HG02798 (cell line): Measurements from ENCODE around the gene CTNNA1.

ENCODE experiments used
- ATAC-seq: cut with Tn5 transposase; IDR thresholded peaks from one replicate; pipeline ENCODE4 v1.9.1; 2021; ENCODE audit warnings: mild to moderate bottlenecking; ENCODE audit not compliant: unreplicated experiment, poor library complexity

Gene CTNNA1

GRCh38 chr5:138943599-138944173 lies 190.5 kb downstream of the CTNNA1 start:
- ATAC-seq, result no peak

GRCh38 chr5:138944527-138945322 lies 191.5 kb downstream of the CTNNA1 start:
- ATAC-seq, result no peak

DNA sequence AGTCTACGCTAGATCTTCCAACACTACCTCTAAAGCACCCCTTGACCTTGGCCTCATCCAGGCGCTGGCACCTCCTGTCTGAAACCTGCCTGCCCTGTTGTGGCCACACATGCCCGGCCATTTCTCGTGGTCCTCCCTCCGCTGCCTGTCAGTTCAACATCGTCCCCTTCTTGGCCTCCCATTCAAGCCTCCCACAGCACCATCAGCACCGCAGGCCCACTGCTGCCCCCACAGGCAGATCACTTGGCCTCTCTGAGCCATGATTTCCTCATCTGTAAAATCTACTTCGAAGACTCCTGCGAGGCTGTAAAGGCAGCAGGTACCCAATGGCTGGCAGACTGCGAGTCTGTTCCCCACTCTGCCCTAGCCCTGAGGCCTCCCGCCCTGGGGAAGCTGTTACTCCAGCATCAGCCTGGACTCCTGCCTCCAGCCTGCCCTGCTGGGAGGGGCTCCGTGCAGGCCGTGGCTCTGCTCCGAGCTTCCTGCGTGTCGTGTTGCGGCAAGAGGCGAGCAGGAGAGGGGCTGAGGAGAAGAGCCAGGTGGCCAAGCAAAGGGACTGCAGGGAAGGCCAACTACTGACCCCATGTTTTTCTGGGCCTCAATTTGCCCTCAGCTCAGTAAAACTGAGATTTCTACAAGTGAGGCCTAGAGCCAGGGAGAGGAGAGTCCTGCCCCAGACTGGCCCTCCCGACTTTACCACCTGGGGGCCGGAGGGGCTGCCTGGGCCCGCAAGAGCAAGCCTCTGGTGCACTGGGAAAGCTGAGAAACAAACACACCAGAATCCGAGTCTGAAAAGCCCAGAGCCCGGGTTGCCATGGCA lies 192.4 kb downstream of the CTNNA1 start:
- no peak for ATAC-seq

GRCh38 chr5:138946241-138946623 lies 193.0 kb downstream of the CTNNA1 start:
- ATAC-seq, result no peak

DNA sequence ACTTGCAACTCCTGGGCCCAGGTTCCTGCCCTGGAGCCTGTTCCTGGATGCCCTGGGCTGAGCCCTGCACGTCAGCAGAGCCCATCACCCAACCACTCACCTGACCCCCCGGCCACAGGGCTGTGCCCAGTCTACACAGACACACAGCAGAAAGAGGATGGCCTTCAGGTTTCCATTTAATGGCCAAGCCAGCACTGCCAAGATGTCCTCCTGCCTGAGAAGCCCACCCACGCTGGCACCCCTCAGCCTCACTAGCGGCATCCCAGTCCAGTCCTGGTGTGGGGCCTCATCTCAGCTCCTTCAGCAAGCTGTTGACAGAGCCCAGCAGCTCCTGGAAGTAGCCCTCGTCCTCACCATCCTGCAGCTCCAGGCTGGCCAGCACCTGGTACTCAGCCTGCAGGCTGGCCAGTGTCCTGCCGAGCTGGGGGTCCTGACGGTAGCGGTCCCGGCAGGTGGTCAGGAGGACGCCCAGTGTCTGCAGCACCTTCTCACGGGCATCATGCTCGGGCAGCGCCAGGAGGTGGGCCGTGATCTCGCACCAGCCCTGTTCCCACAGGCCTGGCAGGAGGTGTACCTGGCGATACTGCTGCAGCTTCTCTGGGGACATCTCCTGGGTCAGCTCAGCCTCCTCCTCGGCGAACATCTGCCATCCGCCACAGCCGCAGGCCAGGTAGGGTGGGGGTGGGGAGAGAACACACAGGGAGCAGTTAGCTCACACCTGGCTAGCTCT lies 193.8 kb downstream of the CTNNA1 start:
- no peak for ATAC-seq

GRCh38 chr5:138947780-138948179 lies 194.6 kb downstream of the CTNNA1 start:
- ATAC-seq, result no peak

DNA sequence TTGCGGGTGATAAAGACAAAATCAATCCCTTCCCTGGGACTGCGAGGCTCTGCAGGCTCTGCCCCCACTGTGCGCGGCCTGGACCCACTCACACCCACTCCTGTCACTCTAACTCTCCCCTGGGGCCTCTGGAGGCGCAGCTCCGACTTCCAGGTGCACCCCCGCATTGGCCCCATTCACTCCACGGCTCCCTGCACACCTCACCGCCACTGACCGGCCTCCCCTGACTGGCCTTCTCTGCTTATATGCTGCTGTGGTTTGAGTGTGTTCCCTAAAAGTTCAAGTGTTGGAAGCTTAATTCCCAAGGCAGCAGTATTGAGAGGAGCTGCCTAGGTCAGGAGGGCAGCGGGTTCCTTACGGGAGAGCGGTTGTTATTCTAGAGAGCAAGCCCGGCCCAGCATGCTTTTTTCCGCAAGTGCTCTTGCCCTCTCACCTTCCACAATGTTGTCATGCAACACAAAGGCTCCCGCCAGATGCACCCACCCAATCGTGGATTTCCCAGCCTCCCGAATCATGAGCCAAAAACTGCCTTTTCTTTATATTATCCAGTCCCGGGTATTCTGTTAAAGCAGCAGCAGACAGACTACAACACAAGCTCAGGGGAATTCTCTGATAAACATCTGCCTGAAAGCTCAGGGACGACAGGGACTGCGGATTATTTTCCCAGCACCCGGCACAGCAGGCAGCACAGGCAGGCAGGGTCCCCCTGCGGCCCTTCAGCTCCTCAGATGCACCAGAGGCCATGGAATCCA lies 195.4 kb downstream of the CTNNA1 start:
- no peak for ATAC-seq

- ATAC-seq, result no peak
Measured at GRCh38 chr5:138949223-138949574, 196.0 kb downstream of the CTNNA1 start.

DNA sequence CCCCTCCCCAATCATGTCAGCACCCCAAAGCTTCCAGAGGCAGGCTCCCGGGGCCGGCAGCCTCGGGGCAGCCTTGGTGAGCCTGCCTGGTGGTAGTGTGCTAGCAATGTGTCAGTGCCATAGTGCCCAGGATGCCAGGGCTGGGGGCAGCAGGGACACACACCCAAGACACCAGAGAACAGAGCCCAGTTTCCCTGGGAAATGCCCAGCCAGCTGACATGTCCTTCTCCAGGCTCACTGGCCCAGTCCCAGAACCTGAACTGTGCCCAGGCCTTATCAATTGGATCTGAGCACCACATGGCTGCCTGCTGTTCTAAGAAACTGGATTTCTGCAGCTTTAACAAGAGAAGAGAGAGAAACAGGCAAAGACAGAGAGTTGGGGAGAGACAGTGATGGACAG lies 196.8 kb downstream of the CTNNA1 start:
- ATAC-seq, result no peak

- no peak for ATAC-seq
Measured at GRCh38 chr5:138950421-138951031, 197.3 kb downstream of the CTNNA1 start.

GRCh38 chr5:138951091-138951985 lies 198.1 kb downstream of the CTNNA1 start:
- no peak for ATAC-seq

- ATAC-seq, result no peak
Measured at GRCh38 chr5:138951986-138952735, 198.9 kb downstream of the CTNNA1 start.

DNA sequence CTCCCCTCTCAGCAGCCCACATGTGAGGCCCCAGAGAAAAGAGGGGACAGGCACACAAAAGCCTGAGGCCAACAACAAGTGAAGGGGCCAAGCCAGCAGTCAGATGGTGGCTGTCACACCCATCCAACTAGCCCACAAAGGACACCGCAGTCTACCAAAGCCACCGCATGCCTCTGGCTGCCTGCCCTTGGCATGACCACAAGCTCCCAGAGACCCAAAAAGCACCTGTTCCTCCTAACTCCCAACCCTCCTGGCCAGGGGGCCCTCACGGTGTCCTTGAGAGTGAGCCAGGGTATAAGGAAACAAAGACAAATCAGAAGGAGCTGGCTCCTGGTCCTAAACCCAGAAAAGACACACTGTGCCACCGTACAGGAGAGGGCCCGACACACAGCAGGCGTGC lies 199.7 kb downstream of the CTNNA1 start:
- ATAC-seq, result no peak

GRCh38 chr5:138953387-138954256 lies 200.4 kb downstream of the CTNNA1 start:
- ATAC-seq, result no peak

DNA sequence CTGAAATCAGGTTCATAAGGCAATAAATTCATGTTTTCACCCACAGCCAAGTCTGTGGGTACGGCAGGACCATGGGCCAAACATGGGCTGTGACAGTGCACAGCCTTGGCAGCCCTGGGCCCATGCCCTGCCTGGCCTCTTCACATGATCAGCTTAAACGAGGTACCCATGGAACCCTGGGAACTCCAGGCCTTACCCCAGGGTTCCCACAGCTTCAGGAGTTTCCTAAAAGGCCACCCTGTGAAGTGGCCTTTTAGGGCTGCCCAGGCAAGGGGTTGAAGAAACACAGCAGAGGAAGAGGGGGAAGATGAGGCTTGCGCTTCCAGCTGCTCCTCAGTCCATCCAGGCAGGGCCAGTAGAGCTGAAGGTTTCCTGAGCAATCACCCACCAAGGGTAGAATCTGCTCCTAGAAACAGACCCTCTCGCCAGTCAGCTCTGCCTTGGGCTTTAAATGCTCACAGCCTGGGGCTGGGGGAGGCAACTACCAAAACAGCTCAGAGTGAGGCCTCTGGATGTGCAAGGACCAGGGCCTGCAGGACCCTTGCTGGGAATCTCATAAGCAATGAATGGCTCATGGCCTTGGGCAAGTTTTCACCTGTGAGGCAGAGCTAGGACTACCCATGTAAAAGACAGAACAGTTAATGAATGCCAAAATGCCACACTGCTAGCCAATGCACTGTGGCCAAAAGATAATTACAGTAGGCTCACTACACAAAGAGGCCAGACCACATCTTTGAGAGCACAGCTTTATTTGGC lies 201.2 kb downstream of the CTNNA1 start:
- ATAC-seq, result no peak

- ATAC-seq, result no peak
Measured at GRCh38 chr5:138955013-138955660, 201.9 kb downstream of the CTNNA1 start.
